GM12878 (cell line): Measurements from ENCODE around the gene SCN8A. TPM values are rescaled to one million over a fixed set of nuclear protein-coding genes. Genes with fewer than 3 reads are reported as not detected.

Experiments used
- ATAC-seq: fragments of 200-7000 bp; cut with Tn5 transposase; 3 replicates; pipeline ENCODE4 v1.9.1; 2020; ENCODE audit warnings: mild to moderate bottlenecking, moderate library complexity
- BruUV-seq: library from RNA; stranded (reverse); fragments of 400-500 nt; replicated peaks from 2 replicates; lab custom pipeline; 2021; lab: Mats Ljungman, UMichigan
- CTCF ChIA-PET: fragments of 300-600 bp; sonication (Branson Sonifier 250); formaldehyde crosslinking; extraction: SDS; loops from one replicate; lab custom pipeline; 2021; ENCODE audit warnings: inconsistent platforms; lab: Yijun Ruan, JAX
- POLR2A ChIA-PET: fragments of 350-600 bp; formaldehyde crosslinking; extraction: SDS; loops from one replicate; lab custom pipeline; 2021; ENCODE audit warnings: inconsistent platforms; lab: Charles Lee
- RAD21 ChIA-PET: fragments of 300-600 bp; sonication (Branson Sonifier 250); formaldehyde crosslinking; loops from one replicate; lab custom pipeline; 2023; ENCODE audit warnings: antibody characterized with exemption; ENCODE audit not compliant: unreplicated experiment; lab: Charles Lee
- SMC1A ChIA-PET: fragments of 300-600 bp; sonication (Branson Sonifier 250); formaldehyde crosslinking; loops from one replicate; lab custom pipeline; 2023; ENCODE audit not compliant: unreplicated experiment, uncharacterized antibody; lab: Charles Lee
- DNase-seq: peaks from one replicate; pipeline ENCODE4 v3.0.0-alpha.2; 2011; ENCODE audit warnings: low read depth, low spot score
- FAIRE-seq: peaks from 3 replicates; lab custom pipeline; 2011; peaks lifted over from hg19 to GRCh38; lab: Jason Lieb, UNC
- H2AFZ ChIP-seq: 2 replicates; pipeline ENCODE4 v1.6.0; 2011; ENCODE audit warnings: low read depth, low read length, control low read depth; ENCODE audit not compliant: control insufficient read depth
- H3K27ac ChIP-seq: 2 replicates; pipeline ENCODE4 v1.5.1; 2011; ENCODE audit warnings: control low read depth; ENCODE audit not compliant: control insufficient read depth, insufficient read depth
- H3K27me3 ChIP-seq, 2 experiments: replicated peaks in 1 of 2; 2 replicates each; pipeline versions ENCODE4 v1.6.0 to v1.6.1; 2011; ENCODE audit warnings: low read length in 1 of 2; ENCODE audit not compliant: control insufficient read depth in 2 of 2, insufficient read depth in 2 of 2
- H3K36me3 ChIP-seq, 2 experiments: 2 replicates each; pipeline ENCODE4 v1.5.1; 2011; ENCODE audit warnings: low read length in 1 of 2; ENCODE audit not compliant: control insufficient read depth in 2 of 2, insufficient read depth in 2 of 2
- H3K4me1 ChIP-seq: 2 replicates; pipeline ENCODE4 v1.6.1; 2011; ENCODE audit warnings: mild to moderate bottlenecking, low read length, moderate library complexity, mixed read lengths; ENCODE audit not compliant: control insufficient read depth, insufficient read depth
- H3K4me2 ChIP-seq: 2 replicates; pipeline ENCODE4 v1.6.0; 2011; ENCODE audit warnings: control low read depth; ENCODE audit not compliant: control insufficient read depth, insufficient read depth
- H3K4me3 ChIP-seq: fragments of 200-600 bp; sonication (generic); 2 replicates; pipeline ENCODE4 v1.5.1; 2016
- H3K79me2 ChIP-seq: 2 replicates; pipeline ENCODE4 v1.6.0; 2011; ENCODE audit warnings: low read length; ENCODE audit not compliant: control insufficient read depth, insufficient read depth
- H3K9ac ChIP-seq: 2 replicates; pipeline ENCODE4 v1.8.0; 2011; ENCODE audit warnings: low read length, control low read depth, mixed read lengths; ENCODE audit not compliant: control insufficient read depth, insufficient read depth
- H3K9me3 ChIP-seq: replicated peaks from 3 replicates; pipeline ENCODE4 v1.5.1; 2011; ENCODE audit warnings: mild to moderate bottlenecking, low read length; ENCODE audit not compliant: control insufficient read depth, insufficient read depth
- H4K20me1 ChIP-seq: 2 replicates; pipeline ENCODE4 v1.6.0; 2011; ENCODE audit not compliant: control insufficient read depth, insufficient read depth
- ATF7 ChIP-seq: fragments of 450-650 bp; IDR thresholded peaks from 2 replicates; pipeline ENCODE4 v1.6.1; 2016; ENCODE audit warnings: low read depth, mild to moderate bottlenecking
- BRCA1 ChIP-seq: IDR thresholded peaks from 2 replicates; pipeline ENCODE4 v1.6.1; 2011; ENCODE audit warnings: low read depth, low read length, improper control_type of control experiment
- CBFB ChIP-seq: IDR thresholded peaks from 2 replicates; pipeline ENCODE4 v1.6.1; 2016; ENCODE audit warnings: antibody characterized with exemption, low read depth
- ESRRA ChIP-seq: IDR thresholded peaks from 2 replicates; pipeline ENCODE4 v1.6.1; 2012; ENCODE audit warnings: mild to moderate bottlenecking, low read length, improper control_type of control experiment
- ETV6 ChIP-seq, 2 experiments: fragments of 450-650 bp in 1 of 2; IDR thresholded peaks in 1 of 2; conservative IDR thresholded peaks in 1 of 2; 2 replicates each; pipeline ENCODE4 v1.6.1; 2014; ENCODE audit warnings: antibody characterized with exemption in 1 of 2, borderline replicate concordance in 1 of 2, low read depth in 1 of 2, mild to moderate bottlenecking in 1 of 2, moderate library complexity in 1 of 2
- FOS ChIP-seq: IDR thresholded peaks from 3 replicates; pipeline ENCODE4 v1.6.1; 2011; ENCODE audit warnings: borderline replicate concordance; ENCODE audit not compliant: insufficient read length; ENCODE audit errors: extremely low read depth
- HDAC2 ChIP-seq: fragments of 200-600 bp; sonication (generic); IDR thresholded peaks from 2 replicates; pipeline ENCODE4 v1.6.1; 2017
- JUND ChIP-seq: IDR thresholded peaks from 2 replicates; pipeline ENCODE4 v1.6.1; 2012; ENCODE audit warnings: low read depth, mild to moderate bottlenecking, low read length, improper control_type of control experiment, moderate library complexity
- MTA2 ChIP-seq: fragments of 450-650 bp; IDR thresholded peaks from 2 replicates; pipeline ENCODE4 v1.6.1; 2016; ENCODE audit warnings: low read depth, mild to moderate bottlenecking, moderate library complexity
- NBN ChIP-seq: fragments of 450-650 bp; IDR thresholded peaks from 2 replicates; pipeline ENCODE4 v1.6.1; 2016
- NFYA ChIP-seq: IDR thresholded peaks from 2 replicates; pipeline ENCODE4 v1.6.1; 2011; ENCODE audit warnings: low read depth, mild to moderate bottlenecking, low read length, improper control_type of control experiment, borderline replicate concordance
- RCOR1 ChIP-seq: conservative IDR thresholded peaks from 2 replicates; pipeline ENCODE4 v1.6.1; 2012; ENCODE audit warnings: low read depth, low read length, improper control_type of control experiment
- SMAD5 ChIP-seq: IDR thresholded peaks from 2 replicates; pipeline ENCODE4 v1.6.1; 2016; ENCODE audit warnings: antibody characterized with exemption, low read depth
- YBX1 ChIP-seq: fragments of 450-650 bp; IDR thresholded peaks from 2 replicates; pipeline ENCODE4 v1.6.1; 2016; ENCODE audit warnings: antibody characterized with exemption
- ZNF687 ChIP-seq: fragments of 450-650 bp; IDR thresholded peaks from 2 replicates; pipeline ENCODE4 v1.6.1; 2017; ENCODE audit warnings: mild to moderate bottlenecking, moderate library complexity
- WGBS: methylation state at CpG from one replicate; pipeline ENCODE4 v1.1.6; 2016; ENCODE audit warnings: low lambda C conversion rate; ENCODE audit not compliant: insufficient replicate concordance, insufficient coverage; ENCODE audit errors: missing lambda C conversion rate; 5-methylcytosine and 5-hydroxymethylcytosine counted together
- in situ Hi-C: fragments of 300-500 bp; cut with MboI; formaldehyde crosslinking; loops from 9 replicates; pipeline ENCODE4 v1.14.3; 2018; ENCODE audit warnings: mixed read lengths
- intact Hi-C: fragments of 100-400 bp; cut with micrococcal nuclease; formaldehyde crosslinking; loops from one replicate; pipeline ENCODE4 v1.14.2; 2022; ENCODE audit not compliant: unreplicated experiment
- polyA plus RNA-seq, 11 experiments: library from polyadenylated mRNA; depleted of rRNA in 4 of 11; unstranded in 6 of 11; stranded (reverse) in 5 of 11; fragments of >200 nt; fragmentation: Nextera tagmentation in 4 of 11; fragmentation: Illumina TruSeq in 1 of 11; extraction: Ambion mirVana in 4 of 11; extraction: Trizol in 1 of 11; gene quantifications; 1 replicate in 1 of 11; 2 replicates in 10 of 11; pipeline versions ENCODE4 v1.2.1 to v1.2.3, GENCODE V29; 2011 to 2016; ENCODE audit warnings: inconsistent platforms in 2 of 11, missing spikeins in 2 of 11, low read depth in 1 of 11
- total RNA-seq, 4 experiments: library from RNA; depleted of rRNA in 3 of 4; stranded (reverse); fragments of >200 nt in 3 of 4; fragmentation: Illumina TruSeq in 1 of 4; extraction: Trizol in 1 of 4; gene quantifications; 2 replicates each; pipeline versions ENCODE4 v1.2.1 to v1.2.3, GENCODE V29; 2013 to 2021
- TF ChIP-seq, protein P1 (sequence below): fragments of 450-650 bp; IDR thresholded peaks from 2 replicates; pipeline ENCODE4 v1.6.1; 2017; ENCODE audit warnings: mild to moderate bottlenecking, low read depth, inconsistent platforms; ENCODE audit not compliant: poor library complexity, severe bottlenecking

The SCN8A gene
- total and polyA plus RNA-seq, 10 of the 15 experiments (the other 5 are each of a cell fraction or from before 2014, with no cell fraction given): 0.02 to 0.23 (median 0.06) TPM; not detected in 2

DNA sequence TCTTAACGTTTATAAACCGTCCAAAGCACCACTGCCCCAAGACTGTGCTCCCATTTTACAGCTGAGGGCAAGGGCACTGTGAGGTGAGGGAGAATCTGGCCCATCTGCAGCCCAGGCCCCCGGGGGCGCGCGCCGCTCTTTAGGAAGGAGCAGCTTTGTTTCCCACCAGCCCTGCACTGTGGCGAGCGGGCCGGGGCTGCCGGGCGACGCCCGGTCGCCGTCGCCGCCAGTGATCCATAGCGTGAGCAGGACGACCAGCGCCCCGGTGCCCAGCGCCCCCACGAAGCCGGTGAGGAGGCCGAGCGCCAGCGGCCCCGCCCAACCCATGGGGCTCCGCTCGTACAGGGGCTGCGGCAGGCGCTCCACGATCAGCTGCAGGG, 222.9 kb downstream of the SCN8A start:
- Histone ChIP-seq H3K9ac (no peak overlapping the region), H3K4me2 (no peak overlapping the region), H3K9me3 (no peaks in the 10 kb centered on the region), H3K4me1 (no peaks in the 10 kb centered on the region), H4K20me1 (no peaks in the 10 kb centered on the region), H3K27me3 (peaks cover 4 to 10% of the 10 kb centered on the region in 2 experiments), H2AFZ (no peak overlapping the region), H3K27ac (no peak overlapping the region), H3K4me3 (no peak overlapping the region), H3K36me3 (no peaks in the 10 kb centered on the region), H3K79me2 (no peaks in the 10 kb centered on the region)
- ChIA-PET RAD21 (interaction anchor here (0.5 kb wide), 1 partner anchor 309 kb away, joined by 3 read pairs; no protein-coding TSS in a partner anchor), SMC1A (no interaction called here), CTCF (interaction anchor here (0.5 to 1.1 kb wide), 2 partner anchors 11 to 989 kb away, joined by 3 to 4 read pairs; no protein-coding TSS in a partner anchor), POLR2A (no interaction called here)
- ATAC-seq: no peak
- WGBS: 9% methylated on average over 20 of the region's 34 CpGs
- in situ Hi-C loops (no loop called here), intact Hi-C loops (no loop called here)
- DNase-seq: no peak
- no TSS peak for BruUV-seq
- no peak for FAIRE-seq
- TF ChIP-seq JUND (no peak), SMAD5 (no peak), CBFB (no peak), ZNF687 (no peak), ETV6 (conservative IDR thresholded peaks at IDR 0.05 in 1 of 2, IDR thresholded peaks at IDR 0.05 in 1 of 2; ENCODE audit: borderline replicate concordance in 1 of 2, low read depth in 1 of 2) (no peak), RCOR1 (no peak), BRCA1 (no peak), NBN (no peak), FOS (no peak), YBX1 (no peak), ESRRA (no peak), NFYA (no peak), HDAC2 (no peak), ATF7 (no peak), MTA2 (no peak)
- TF ChIP-seq, protein P1, sequence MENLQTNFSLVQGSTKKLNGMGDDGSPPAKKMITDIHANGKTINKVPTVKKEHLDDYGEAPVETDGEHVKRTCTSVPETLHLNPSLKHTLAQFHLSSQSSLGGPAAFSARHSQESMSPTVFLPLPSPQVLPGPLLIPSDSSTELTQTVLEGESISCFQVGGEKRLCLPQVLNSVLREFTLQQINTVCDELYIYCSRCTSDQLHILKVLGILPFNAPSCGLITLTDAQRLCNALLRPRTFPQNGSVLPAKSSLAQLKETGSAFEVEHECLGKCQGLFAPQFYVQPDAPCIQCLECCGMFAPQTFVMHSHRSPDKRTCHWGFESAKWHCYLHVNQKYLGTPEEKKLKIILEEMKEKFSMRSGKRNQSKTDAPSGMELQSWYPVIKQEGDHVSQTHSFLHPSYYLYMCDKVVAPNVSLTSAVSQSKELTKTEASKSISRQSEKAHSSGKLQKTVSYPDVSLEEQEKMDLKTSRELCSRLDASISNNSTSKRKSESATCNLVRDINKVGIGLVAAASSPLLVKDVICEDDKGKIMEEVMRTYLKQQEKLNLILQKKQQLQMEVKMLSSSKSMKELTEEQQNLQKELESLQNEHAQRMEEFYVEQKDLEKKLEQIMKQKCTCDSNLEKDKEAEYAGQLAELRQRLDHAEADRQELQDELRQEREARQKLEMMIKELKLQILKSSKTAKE: no peak
